Activated CD4-positive, alpha-beta T cell treated with anti-CD3 and anti-CD28 coated beads, Interleukin-2, amount 50 U/mL, for 1 hour (primary cell): ENCODE results near the gene CDYL2.

Experiments used
- DNase-seq: peaks from one replicate; pipeline ENCODE4 v3.0.0-alpha.2; 2020

The CDYL2 gene

GRCh38 chr16:80742331-80742730, 62.1 kb downstream of the CDYL2 start:
- no peak for DNase-seq

- no peak for DNase-seq
These were observed 62.7 kb downstream of the CDYL2 start for GRCh38 chr16:80741724-80742123.

- DNase-seq, result no peak
These were observed 64.9 kb downstream of the CDYL2 start for GRCh38 chr16:80739523-80739922.

- no peak for DNase-seq
These were observed 65.9 kb downstream of the CDYL2 start for GRCh38 chr16:80738521-80738920.

GRCh38 chr16:80735846-80736245, 68.6 kb downstream of the CDYL2 start:
- DNase-seq, result no peak

- DNase-seq, result no peak
These were observed 71.0 kb downstream of the CDYL2 start for GRCh38 chr16:80733407-80733806.

GRCh38 chr16:80731915-80732314, 72.5 kb downstream of the CDYL2 start:
- DNase-seq, result no peak

- DNase-seq, result peak; percentile 5
These were observed 77.2 kb downstream of the CDYL2 start for GRCh38 chr16:80727066-80727763.

- DNase-seq, result no peak
These were observed 78.7 kb downstream of the CDYL2 start for GRCh38 chr16:80725566-80726162.

GRCh38 chr16:80723981-80724380, 80.4 kb downstream of the CDYL2 start:
- no peak for DNase-seq

GRCh38 chr16:80723091-80723490, 81.3 kb downstream of the CDYL2 start:
- no peak for DNase-seq

GRCh38 chr16:80720804-80721371, 83.5 kb downstream of the CDYL2 start:
- DNase-seq, result no peak

GRCh38 chr16:80719573-80719972, 84.8 kb downstream of the CDYL2 start:
- peak; percentile 2 for DNase-seq

GRCh38 chr16:80718480-80719220, 85.7 kb downstream of the CDYL2 start:
- no peak for DNase-seq

GRCh38 chr16:80717611-80718010, 86.8 kb downstream of the CDYL2 start:
- no peak for DNase-seq

GRCh38 chr16:80716564-80717139, 87.7 kb downstream of the CDYL2 start:
- no peak for DNase-seq

- DNase-seq, result no peak
These were observed 93.0 kb downstream of the CDYL2 start for GRCh38 chr16:80711406-80711805.

- no peak for DNase-seq
These were observed 93.5 kb downstream of the CDYL2 start for GRCh38 chr16:80710918-80711317.

- no peak for DNase-seq
These were observed 95.6 kb downstream of the CDYL2 start for GRCh38 chr16:80708823-80709222.

- DNase-seq, result no peak
These were observed 96.7 kb downstream of the CDYL2 start for GRCh38 chr16:80707686-80708085.

- DNase-seq, result no peak
These were observed 98.8 kb downstream of the CDYL2 start for GRCh38 chr16:80705596-80705995.

- DNase-seq, result no peak
These were observed 99.5 kb downstream of the CDYL2 start for GRCh38 chr16:80704751-80705505.
